HG02943 (cell line): ENCODE measurements around the gene MGST1.
"Not testable (repeated sequence)": the region's sequence is repeated elsewhere in the genome, so short reads cannot be mapped to it uniquely, and the experiment has no call there.

Source experiments
- ATAC-seq: cut with Tn5 transposase; IDR thresholded peaks from one replicate; pipeline ENCODE4 v1.9.1; 2021; ENCODE audit warnings: mild to moderate bottlenecking, low read depth, moderate library complexity; ENCODE audit not compliant: unreplicated experiment

Gene MGST1

GRCh38 chr12:16349131-16349460, 1.7 kb downstream of the MGST1 start:
- peak; percentile 25 for ATAC-seq

DNA sequence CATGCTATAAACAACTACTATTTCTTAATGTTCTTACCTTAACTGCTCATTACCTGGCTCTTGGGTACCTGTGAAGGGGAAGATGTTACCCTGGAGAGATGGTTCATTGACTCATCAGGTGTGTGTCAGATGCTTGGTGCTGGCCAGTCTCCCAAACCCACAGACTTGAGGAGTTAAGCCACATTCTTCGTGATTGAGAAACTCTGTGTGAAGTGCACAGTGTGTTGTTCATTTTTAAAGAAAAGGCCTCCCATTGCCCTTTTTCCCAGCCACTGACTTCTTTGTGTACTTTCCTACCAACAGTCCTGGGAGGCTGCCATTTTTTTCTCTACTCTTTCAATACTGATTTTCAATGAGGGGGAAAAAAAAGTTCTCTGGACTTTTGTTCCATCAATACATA, 3.2 kb downstream of the MGST1 start:
- no peak for ATAC-seq

DNA sequence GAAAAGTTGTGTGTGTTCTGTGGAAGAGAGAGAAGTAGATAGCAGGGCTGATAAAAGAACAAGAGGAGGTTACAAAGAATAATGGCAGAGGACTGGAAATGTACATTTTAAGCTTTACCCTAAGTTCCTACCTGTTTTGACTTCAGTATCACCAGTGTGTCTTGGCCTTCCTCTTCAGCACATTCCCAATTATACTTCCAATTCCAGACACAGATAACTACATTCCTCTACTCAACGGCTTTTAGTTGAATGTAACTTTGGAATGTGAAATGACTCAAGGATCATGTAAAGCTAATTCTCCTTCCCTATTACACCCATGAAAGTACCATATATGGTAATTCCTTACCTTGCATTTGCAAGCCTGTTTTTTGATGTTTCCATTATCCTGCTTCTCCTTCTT, 5.0 kb downstream of the MGST1 start:
- no peak for ATAC-seq

DNA sequence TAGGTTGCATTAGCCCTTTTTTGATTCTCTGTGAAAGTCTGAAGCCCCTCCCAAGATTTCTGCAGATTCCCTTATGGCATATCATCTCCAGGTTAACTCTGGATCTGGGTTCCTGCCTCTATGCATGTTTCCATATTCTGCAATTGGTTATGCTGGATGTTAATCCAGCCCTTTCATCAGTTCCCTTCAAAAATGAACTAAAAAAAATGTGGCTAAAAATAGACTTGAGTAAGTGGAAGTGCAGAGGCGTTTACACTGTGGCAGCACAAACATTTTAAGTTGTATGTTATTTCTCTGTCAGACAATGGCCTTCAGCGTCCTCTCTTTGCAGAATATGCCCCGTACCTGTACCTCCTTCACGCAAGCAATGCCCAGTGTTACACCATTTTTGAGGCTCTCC, 11.4 kb downstream of the MGST1 start:
- no peak for ATAC-seq

- no peak for ATAC-seq
Observed at GRCh38 chr12:16359512-16360491, 12.4 kb downstream of the MGST1 start.

DNA sequence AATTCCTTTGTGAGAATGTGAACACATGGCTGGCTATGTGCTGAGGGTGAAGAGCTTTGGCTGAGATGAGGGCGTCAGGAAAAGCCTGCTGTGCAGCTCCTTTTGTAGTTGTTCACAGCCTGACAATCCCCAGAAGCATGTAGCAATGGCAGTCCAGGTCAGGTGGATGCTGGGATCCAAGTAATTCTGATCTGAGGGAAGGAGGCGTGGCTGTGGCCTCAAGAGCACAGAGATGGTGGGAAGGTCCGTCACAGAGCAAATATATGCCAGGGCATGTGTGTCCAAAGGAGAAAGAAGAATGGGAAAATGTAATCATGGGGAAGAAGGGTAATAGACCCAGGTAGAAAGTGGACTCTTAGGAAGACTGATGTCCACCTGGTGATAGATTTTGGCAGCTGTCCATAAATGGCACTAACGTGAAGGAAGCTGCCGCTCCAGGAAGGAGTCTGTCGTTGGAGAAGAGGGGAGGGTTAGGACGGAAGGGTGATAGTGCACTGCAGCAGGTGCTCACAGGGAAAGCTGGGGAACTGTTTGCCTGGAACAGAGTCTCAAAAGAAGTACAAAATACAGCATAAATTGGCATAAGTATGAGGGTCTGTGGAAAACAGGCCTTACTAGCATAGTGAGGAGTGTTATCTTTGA, 13.8 kb downstream of the MGST1 start:
- no peak for ATAC-seq

DNA sequence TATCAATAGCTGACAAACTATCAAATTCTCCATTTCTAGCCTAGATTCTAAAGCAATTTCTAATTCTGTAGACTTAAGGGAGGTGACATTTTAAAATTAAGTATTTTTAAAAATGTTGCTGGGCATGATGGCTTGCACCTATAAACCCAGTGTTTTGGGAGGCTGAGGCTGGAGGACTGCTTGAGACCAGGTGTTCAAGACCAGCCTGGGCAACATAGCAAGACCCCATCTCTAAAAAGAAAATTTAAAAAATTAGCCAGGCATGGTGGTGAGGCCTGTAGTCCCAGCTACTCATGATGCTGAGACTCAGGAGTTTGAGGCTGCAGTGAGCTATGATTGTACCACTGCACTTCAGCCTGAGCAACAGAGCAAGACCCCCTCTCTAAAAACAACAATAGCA, 15.1 kb downstream of the MGST1 start:
- no peak for ATAC-seq

DNA sequence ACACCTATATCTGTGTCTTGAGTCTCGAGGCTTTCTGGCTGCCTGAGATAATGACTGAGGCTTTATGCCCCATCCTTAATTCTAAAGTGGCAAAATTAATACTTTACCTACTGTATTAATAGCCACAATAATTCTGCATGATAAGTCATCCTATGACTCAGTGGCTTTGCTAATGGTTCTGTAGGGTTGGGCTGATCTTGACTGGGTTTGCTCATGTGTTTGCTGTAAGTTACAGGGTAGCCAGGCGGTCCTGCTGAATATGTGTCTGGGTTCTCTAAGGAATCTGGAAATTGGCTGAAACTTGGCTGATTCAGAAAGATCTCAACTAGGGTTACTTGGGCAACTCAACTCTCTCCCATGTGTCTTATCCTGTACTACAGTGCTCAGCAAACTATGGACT, 21.7 kb downstream of the MGST1 start:
- ATAC-seq, result no peak

DNA sequence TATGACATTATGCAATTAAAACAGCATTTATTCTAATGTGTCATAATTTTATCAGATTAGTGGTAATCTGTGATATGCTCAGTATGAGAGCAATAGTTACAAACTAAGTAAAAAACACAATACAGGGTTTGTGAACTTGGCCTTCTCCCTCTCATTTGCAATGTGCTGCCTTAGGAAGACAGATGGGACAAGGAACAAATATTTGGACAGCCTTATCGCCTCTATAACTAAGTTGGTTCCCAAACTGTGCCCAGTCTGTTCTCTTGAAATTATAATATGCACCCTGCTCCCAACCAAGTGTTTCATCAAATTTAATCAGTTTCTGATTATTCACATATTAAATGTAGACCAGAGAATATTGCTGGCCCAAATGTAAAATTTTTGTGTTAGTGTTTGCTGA, 22.7 kb downstream of the MGST1 start:
- ATAC-seq, result no peak

- not testable (repeated sequence) for ATAC-seq
Observed at GRCh38 chr12:16382652-16383312, 35.3 kb downstream of the MGST1 start.

GRCh38 chr12:16384732-16385131, 37.3 kb downstream of the MGST1 start:
- no peak for ATAC-seq

DNA sequence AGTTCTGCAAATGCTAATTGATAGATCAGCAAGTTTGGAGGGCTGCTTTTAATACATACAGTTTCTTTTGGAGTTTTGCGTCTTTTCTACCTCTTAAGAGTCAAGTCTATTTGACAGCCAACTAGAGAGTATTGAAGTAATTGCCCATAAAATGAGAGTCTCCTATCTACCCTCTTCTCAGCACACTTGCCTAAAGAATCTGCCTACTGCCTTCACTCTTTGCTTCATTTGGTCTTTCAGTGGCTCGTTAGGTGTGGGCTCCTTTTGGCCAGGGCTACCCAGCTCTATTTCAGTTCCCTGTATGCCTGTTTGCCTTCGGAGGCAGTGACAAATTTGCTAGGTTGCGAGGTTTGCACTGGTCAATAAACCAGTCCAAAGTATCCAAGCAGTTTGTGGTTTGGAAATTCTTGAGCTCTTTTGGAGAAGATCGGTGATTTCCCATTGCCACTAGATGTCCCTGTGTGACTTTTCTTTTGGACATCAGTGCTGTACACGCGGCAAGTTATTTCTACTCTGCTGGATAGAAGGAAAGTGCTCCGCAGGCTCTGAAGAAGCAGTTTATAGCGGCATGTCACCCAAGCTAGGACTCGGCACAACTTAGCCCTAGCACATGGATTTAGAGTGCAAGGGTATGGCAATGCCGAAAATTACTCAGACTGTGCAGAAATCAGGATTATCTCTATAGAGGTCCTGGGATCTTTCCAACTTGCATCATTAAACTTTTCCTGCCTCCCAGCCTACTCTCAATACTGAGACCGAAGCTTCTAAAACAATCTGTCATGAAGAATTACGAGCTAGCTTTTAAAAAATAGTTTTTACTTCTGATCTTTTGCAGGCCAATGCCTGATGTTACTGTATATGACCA, 38.6 kb downstream of the MGST1 start:
- ATAC-seq, result no peak

- ATAC-seq, result no peak
Observed at GRCh38 chr12:16387919-16388318, 40.5 kb downstream of the MGST1 start.

DNA sequence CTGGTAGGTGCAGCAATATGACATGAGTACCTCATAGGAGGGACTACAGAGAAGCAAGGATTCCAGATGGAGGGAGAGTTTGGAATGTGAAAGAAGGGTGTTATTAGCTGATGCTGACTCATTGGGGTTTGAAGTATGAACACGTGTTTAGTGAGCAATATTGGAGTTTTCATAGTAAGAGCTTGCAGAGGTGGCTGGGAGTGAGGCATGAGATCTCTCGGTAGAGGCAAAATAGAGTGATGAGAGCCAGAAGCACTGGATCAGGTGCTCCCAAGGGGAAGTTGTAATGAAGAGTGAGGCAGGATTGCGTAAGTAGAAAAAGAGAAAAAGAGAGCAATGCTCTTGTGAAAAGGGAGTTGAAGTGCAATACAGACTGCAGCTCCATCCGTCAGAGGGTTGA, 42.1 kb downstream of the MGST1 start:
- ATAC-seq, result no peak

- ATAC-seq, result no peak
Observed at GRCh38 chr12:16392846-16393535, 45.5 kb downstream of the MGST1 start.

- no peak for ATAC-seq
Observed at GRCh38 chr12:16399101-16399500, 51.7 kb downstream of the MGST1 start.

DNA sequence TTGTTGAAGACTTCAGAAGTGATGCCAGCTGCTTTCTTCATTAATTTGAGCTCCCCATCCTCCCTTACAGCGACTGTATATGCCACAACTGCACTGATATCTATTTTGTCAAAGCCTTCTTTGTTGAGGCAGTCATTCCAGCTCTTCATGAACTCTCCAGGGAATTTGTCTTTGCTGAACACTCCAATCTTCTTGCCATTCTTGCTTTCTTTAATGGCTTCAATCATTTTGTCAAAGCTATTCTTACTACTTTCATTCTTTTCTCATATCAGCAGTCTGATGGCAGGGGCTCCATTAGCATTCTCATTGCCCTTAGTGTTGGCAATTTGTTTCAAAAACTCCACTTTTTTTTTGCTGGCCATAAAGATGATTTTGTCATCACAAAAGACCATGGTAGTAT, 54.4 kb downstream of the MGST1 start:
- not testable (repeated sequence) for ATAC-seq

GRCh38 chr12:16407346-16407745, 59.9 kb downstream of the MGST1 start:
- ATAC-seq, result no peak
